ENCODE measurements around the gene PLEKHM1. TPM values are rescaled to one million over a fixed set of nuclear protein-coding genes. Genes with fewer than 3 reads are reported as not detected.

The PLEKHM1 gene
- total RNA-seq, 1 experiment from 2014 or later = 28.5 TPM

DNA sequence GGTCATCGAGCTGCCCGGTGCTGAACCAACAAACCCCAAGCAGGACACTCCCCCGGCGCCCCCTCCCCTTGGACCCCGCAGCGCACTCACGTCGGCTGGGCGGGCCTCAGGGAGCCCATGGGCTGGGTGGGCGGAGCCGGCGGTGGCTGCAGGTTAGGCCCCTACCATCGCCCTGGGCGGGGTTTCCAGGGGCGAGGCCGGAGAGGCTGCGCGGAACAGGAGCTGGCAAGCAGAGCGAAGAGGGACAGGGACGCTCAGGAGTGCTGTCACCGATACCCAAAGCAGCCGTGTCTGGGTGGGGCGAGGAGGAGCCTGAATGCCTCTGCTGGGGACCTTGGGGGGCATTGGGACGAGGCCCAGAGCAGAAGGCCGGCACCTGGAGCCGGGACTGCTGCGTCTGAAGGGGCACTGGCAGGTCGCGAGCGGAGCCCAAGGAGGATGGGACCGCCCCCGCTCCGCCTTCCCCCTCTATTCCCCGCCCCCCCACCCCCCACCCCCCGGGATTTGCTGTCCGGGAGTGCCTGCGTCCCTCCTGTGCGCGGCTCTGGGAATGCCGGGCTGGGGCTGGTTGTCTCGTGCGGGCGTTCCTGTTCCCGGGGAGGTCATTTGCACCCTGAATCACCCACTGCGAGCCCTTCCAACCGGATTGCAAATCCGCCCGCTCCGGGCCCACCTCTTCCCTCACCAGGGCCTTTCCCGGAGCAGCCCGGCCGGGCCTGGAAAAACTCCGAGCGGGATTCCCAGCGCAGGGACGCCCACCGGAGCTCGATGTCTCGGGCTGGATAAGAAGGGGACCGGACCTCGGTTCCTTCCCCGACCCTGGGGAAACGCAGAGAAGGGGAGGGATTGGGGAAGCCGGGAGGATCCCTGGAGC is 58.8 kb downstream of the PLEKHM1 start:
- CTCF ChIA-PET = no interaction called here
- Histone ChIP-seq H3K36me3 (ENCODE audit: control insufficient read depth, insufficient read depth, low read length) (no peaks in the 10 kb centered on the region; the same call in 1 of the 2 replicates), H3K27me3 (ENCODE audit: control insufficient read depth, insufficient read depth, low read length) (no peaks in the 10 kb centered on the region), H3K4me3 (ENCODE audit: low read depth in 2 of 2, low read length in 2 of 2) (peak overlapping the region; percentile 56 to 67), H3K9me3 (ENCODE audit: control insufficient read depth, insufficient read depth, low read depth, low read length) (no peaks in the 10 kb centered on the region), H3K27ac (ENCODE audit: low read length) (peak overlapping the region; percentile 71), H3K4me1 (ENCODE audit: control insufficient read depth, insufficient read depth, low read length) (no peaks in the 10 kb centered on the region; the same call in 1 of the 2 replicates)
- in situ Hi-C loops (cut with HindIII; ENCODE audit: low pct_unique_long_range_greater_than_20kb, low sequenced_read_pairs) = no loop called here
- POLR2A ChIA-PET = no interaction called here
- ATAC-seq = peak; percentile 87
- no peak for TF ChIP-seq SIN3A (IDR thresholded peaks at IDR 0.05; ENCODE audit: borderline replicate concordance, insufficient read depth, low read depth, low read length)
- no peak for TF ChIP-seq CTCF (IDR thresholded peaks at IDR 0.05)
- no peak for TF ChIP-seq TCF7L2 (IDR thresholded peaks at IDR 0.05; ENCODE audit: low read depth, low read length)
- TF ChIP-seq POLR2AphosphoS5 (IDR thresholded peaks at IDR 0.05; ENCODE audit: low read depth, low read length) = no peak
- TF ChIP-seq REST (IDR thresholded peaks at IDR 0.05; ENCODE audit: insufficient read depth in 1 of 2, low read depth in 2 of 2, low read length in 1 of 2) = no peak
- intact Hi-C loops (cut with micrococcal nuclease; ENCODE audit: unreplicated experiment) = no loop called here
- no peak for DNase-seq (ENCODE audit: low read depth, low spot score)
- BruUV-seq (replicated peaks) = no TSS peak

DNA sequence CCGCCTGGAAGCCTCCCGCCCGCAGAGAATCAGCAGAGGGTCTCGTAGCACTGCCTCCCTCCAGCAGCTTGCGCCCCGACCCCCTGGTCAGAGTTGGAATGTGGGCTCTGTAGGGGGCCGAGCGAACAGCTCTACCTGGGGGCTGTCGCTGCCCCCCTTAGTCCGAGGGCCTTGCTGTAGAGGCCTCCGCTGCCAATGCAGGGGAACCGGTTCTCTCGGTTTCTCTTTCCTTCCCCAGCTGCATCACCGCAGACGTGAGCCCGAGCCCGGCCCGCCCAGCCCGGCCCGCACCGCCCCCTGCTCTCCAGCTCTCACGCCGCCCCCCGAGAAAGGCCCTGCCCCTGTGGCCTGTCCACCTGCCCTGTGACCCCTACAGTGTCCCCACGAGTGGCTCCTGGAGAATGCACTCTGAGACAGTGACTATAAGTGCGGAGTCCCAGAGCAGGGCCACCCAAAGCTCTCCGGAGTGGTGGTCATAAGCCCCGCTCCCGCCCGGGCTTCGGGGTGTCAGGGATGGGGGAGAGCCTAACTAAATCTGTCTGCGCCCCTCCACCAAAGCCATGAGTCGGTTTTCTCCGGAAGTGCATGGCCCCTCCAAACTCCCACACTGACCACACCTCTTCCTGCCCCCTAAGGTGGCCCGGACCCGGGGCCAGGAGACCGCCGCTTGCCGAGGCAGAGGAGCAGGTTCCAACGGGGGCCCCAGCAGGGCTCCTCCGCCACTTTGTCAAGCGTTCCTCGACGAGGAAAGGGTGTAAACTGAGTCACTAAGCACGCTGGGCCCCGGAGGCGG is 59.6 kb downstream of the PLEKHM1 start:
- ChIA-PET CTCF (no interaction called here), POLR2A (no interaction called here)
- Histone ChIP-seq H3K4me1 (ENCODE audit: control insufficient read depth, insufficient read depth, low read length) (no peaks in the 10 kb centered on the region; the same call in 1 of the 2 replicates), H3K36me3 (ENCODE audit: control insufficient read depth, insufficient read depth, low read length) (no peaks in the 10 kb centered on the region; the same call in 1 of the 2 replicates), H3K27ac (ENCODE audit: low read length) (peak overlapping the region; percentile 71), H3K27me3 (ENCODE audit: control insufficient read depth, insufficient read depth, low read length) (no peaks in the 10 kb centered on the region), H3K4me3 (ENCODE audit: low read depth in 2 of 2, low read length in 2 of 2) (peak overlapping the region; percentile 56 to 67), H3K9me3 (ENCODE audit: control insufficient read depth, insufficient read depth, low read depth, low read length) (no peaks in the 10 kb centered on the region)
- TF ChIP-seq SIN3A (IDR thresholded peaks at IDR 0.05; ENCODE audit: borderline replicate concordance, insufficient read depth, low read depth, low read length) (no peak), POLR2AphosphoS5 (IDR thresholded peaks at IDR 0.05; ENCODE audit: low read depth, low read length) (no peak), CTCF (IDR thresholded peaks at IDR 0.05) (no peak), TCF7L2 (IDR thresholded peaks at IDR 0.05; ENCODE audit: low read depth, low read length) (no peak), REST (IDR thresholded peaks at IDR 0.05; ENCODE audit: insufficient read depth in 1 of 2, low read depth in 2 of 2, low read length in 1 of 2) (no peak)
- in situ Hi-C loops (cut with HindIII; ENCODE audit: low pct_unique_long_range_greater_than_20kb, low sequenced_read_pairs) = no loop called here
- ATAC-seq = peak; percentile 28
- BruUV-seq (replicated peaks) = no TSS peak
- no peak for DNase-seq (ENCODE audit: low read depth, low spot score)
- intact Hi-C loops (cut with micrococcal nuclease; ENCODE audit: unreplicated experiment) = no loop called here

Measured in Panc1 (cell line).